Fibroblast of skin of scalp (primary cell): ENCODE measurements around the gene HIBADH.
"Not testable (repeated sequence)": the region's sequence is repeated elsewhere in the genome, so short reads cannot be mapped to it uniquely, and the experiment has no call there.

Experiments used
- DNase-seq: peaks from one replicate; pipeline ENCODE4 v3.0.0-alpha.2; 2013

HIBADH gene

DNA sequence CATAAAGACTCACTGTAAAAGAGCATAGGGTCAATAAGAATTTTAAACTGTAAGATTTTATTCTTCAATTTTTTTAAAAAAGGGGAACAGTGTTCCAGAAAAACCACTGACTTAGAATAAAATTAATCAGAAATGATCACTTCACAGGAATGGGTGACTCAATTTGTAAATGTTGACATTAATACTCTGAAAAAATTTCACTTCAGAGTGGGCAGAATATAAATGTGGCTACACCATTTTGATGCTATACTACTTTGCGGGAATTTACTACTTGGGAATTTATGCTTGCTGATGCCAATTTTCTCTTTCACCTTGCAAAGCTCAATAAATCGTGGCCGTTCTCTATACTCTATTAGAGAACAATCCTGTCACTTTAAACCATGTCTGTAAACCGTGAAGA lies 126.9 kb downstream of the HIBADH start:
- peak; percentile 5 for DNase-seq

DNA sequence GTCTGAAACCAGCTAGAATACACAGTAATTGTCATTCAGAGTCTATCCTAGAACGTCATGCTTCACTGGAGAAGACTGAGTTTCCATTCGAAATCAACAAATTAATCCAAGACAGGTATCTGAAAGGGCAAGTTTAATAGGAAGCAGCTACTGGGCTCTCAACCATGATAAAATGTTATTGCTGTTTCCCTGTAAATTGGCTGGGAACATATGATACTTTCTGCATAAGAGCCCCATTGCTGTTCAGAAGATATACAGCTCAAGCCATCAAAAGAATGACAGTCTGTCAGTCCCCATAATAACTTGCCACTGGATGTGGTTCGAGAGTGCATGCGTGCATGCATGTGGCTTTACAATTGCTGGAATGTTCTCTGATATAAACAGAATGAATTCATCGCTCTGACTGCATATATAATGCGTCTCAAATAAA lies 129.0 kb downstream of the HIBADH start:
- no peak for DNase-seq

DNA sequence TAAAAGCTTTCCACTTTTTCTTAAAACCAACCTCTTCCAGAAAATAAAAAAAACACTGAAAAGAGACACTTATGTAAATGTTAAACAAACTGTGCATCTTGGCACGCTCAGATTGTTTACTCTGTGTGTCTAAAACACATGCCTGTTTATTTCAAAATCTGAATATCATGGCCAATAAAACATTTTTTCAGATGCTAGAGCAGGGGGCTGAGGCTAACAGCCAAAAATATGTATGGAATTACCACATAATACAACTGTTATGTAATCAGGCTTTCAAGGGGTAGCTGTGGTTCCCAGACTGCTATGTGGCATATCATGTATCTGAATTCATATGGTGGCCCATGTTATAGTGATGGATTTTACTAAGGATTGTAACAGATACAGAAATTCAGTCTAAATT lies 130.4 kb downstream of the HIBADH start:
- DNase-seq: peak; percentile 63

DNA sequence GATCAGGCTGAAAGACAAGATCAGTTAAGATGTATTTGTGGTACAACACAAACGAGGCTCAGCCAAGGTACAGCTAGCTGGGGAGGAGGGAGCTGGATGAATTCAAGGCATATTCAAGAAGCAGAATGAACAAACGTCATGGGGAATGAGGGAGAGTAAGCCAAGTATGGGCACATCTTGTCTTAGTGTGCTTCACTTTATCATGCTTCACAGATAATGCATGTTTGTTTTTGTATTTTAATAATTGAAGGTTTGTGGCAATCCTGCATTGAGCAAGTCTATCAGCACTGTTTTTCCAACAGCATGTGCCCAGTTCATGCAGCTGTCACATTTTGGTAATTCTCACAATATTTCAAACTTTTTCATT lies 135.4 kb downstream of the HIBADH start:
- no peak for DNase-seq

DNA sequence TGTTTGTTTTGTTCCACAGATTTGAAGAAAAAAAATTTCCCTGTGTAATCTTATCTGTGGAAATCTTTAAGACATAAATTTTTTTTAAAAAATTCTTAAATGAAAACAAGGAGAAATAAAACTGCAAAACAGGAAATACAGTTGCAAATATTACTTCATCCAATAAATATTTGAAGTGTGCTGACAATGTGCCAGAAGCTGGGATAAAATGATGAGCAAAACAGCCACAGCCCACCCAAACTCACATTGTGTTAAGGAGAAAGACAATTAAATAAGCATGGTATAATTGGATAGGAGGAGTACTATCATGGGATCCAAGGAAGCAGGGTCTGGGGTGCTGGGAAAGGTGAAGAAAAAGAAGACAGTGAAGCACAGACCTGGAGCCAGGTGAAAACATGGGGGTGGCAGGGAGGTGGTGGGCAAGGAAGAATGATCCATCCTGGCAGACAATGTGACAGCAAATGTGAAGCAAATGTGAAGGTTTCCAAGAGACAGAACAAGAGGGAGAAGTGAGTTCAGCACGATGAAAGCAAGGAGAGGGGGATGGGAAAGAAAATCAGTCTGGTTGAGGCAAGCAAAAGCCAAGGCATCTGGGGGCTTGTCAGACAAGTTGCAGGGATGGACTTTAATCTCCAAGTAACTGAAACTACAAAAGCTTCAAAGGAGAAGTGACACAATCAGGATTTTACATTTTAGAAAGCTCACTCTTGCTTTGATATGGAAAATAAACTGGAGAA lies 135.9 kb downstream of the HIBADH start:
- DNase-seq: no peak

DNA sequence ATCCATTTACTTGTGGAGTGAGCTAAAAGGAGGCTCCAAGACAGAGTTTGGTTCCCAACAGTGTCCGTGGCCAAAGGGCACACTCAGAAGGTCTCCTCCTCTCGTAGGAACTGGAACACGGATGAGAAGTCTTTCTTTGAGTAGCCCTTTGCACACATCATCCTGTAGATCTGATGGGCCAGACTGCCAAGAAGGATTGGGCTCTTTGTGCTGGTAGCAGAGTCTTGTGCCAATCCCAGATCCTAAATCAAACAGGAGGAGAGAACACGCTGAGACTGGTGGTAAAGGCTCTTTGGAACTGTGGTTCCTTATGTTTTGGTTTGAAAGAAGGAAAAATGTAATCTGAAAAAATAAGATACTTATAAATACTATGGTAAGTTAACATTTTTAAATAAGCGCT lies 136.6 kb downstream of the HIBADH start:
- DNase-seq: no peak

DNA sequence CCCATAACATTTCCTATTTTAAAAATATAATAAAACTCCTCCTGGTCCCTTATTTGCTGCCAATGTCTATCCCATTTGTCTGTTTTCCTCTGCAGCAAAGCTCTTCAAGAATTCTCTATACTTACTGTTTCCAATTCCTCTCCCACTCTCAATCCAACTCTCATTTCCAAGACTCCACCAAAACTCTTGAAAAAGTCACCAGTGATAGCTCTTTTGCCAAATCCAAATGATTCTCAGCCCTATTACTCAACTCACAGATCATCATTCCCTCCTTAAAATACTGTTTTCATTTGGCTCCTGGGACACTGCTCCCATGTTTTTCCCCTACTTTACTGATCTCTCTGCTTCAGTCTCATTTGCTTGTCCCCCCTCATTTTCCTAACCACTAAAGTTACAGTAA lies 139.4 kb downstream of the HIBADH start:
- DNase-seq: no peak

DNA sequence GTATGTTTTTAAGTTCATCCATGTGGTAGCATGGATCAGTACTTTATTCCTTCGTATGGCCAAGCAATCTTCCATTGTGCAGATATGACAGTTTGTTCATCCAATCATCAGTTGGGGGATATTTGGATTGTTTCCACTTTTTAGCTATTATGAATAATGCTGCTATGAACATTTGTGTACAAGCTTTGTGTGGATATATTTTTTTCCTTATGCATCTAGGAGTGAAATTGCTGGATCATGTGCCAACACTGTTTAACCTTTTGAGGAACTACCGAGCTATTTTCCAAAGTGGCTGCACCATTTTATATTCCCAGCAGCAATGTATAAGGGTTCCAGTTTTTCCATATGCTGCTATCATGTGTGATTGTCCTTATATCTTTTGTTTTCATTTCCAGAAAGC lies 140.1 kb downstream of the HIBADH start:
- DNase-seq: no peak

DNA sequence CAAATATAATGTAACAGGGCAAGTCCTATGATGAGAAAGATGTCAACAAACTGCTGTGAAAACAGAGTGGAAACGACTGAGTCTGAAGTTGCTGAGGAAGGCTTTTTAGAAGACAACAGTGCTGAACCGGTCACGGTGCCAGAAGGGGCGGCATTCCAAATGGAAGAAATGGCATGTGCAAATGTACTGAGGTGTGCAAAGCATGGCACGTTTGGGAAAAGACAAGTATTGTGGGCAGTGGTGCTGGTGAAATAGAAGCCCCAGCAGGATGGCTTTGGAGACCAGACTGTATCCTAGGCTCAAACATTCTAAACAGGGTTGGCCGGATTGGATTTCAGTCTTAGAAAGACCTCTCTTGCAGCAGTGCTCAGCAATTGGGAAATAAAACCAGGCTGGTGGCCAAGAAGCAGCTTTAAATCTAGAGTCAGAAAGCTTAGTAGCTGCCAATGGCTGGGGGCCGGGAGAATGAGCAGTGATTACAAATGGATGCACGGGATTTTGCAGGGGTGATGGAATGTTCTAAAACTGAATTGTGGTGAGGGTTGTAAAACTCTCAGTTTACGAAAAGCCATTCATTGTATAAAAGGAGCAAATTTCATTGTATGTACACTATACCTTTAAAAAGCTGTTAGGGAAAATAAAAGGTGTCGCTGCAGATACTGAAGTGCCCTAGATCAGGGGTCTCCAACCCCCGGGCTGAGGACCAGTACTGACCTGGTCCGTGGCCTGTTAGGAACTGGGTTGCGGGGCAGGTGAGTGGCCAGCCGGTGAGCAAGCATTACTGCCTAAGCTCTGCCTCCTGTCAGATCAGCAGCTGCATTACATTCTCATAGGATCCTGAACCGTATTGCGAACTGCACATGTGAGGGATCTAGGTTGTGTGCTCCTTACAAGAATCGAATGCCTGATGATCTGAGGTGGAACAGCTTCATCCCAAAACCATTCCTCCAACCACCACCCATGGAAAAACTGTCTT lies 141.6 kb downstream of the HIBADH start:
- DNase-seq: peak; percentile 23

DNA sequence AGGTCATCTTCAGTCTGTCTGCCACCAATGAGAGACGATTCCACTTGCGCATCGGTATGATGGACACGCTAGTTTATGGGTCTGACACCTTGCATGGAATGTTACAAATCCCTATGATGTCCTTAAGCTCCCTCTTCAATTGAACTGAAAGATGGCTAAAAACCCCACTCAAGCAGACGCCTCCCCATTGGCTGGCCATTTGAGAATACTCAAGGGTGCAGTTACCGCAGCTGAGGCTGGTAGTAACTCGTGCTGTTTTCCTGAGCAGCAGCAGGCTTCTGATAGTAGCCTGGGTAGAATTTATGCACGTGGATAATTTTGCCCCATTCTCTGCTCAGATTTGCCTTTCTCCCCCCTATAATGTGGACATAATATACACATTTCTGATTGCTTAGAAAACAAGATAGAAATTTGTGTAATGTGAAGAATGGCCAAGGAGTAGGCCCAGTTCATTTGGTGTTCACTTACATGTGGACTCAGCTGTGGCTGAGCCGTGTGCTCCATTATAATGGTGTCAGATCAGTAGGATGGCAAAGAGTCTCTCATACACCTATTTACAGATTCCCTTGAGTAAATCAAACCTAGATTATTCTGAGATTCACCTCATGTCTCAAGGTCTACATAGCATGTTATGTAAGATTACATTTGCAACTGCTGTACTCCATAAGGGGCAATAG lies 142.8 kb downstream of the HIBADH start:
- DNase-seq: no peak

DNA sequence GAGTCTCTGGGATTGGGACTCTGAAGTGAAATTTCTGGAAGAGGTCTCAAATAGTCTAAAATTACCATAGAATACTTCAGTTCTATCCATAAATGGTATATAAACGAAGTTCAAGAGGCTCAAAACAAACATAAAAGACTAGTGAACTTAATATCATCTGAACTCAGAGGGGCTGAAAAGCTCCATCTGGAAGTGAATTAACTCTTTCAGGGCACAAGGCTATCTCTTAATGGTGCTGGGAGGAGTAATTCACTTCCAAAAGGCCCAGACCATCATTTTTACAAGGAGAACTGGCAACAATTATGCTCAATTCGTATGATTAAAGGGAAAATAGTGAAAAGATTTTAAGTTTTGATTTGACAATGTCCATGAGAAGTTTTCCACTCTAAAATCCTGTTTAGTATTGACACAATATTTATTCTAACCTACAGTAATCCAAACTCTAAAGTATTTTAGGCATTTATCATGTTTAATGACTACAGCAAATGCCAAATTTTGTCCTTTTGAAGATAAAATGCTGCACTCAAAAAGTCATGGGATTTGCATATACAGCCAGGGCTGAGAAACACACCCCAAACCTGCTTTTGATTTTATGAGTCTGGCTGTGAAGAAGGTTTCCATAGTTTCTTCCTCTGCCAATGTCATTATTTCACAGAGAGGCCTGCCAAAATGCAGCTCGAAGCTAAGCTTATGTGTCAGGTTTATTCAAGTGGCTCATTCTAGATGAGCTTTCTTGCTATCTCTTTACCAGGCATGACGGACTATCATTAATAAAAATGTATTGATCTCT lies 143.9 kb downstream of the HIBADH start:
- DNase-seq: no peak

DNA sequence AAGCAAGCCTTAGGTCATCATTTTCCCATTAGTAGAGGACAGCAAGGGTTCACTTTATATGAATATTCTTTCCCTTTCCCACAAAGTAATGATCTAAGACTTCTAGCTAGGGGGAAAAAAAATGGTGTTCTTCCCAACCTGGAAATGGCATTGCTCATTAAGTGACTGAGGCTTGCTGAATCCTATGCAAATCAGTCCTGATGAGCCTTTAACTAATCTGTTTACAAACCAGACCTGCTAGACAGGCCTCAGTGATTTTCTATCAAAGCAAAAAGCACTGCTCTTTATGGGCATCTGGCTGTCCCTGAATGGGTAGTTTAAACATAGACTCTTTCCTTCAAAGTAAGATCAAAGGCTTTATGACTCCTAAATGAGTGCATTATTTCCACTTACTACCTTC lies 146.3 kb downstream of the HIBADH start:
- no peak for DNase-seq

DNA sequence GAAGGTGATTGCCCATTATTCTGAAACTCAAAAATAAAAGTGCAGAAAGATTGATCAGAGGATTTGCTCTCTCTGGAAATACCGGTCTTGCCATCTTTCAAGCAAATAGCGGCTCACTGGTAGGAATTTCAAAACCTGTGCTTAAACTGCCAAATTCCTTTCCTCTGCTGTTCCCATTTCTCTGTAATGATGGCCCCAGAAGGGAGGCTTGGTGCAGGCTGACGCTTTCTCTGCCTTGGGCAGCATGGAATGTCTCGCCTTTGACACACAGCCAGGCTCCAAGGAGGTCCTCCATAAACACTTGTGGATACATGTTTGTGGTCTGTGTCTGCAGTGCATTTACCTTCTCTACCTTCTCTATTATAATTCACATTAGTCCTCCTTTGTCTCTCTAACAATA lies 146.8 kb downstream of the HIBADH start:
- peak; percentile 3 for DNase-seq

DNA sequence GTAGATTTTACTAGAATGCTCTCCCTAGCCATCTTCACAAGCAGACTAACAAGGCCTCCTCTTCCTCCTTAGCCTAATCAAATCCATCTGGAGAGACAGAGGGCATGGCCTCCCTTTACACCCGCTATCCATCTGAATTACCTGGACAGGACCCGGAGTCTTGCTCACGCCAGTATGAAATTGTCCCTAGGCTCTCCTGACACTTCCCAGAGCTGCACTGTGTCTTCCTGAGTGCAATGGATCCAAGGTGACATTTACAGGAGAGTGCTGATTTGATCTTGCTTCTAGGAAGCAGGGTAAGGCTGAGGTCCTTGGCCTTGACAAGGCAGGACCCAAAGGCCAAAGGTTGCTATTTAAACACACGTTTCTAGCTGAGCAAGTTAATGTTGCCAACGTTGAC lies 147.8 kb downstream of the HIBADH start:
- DNase-seq: no peak

DNA sequence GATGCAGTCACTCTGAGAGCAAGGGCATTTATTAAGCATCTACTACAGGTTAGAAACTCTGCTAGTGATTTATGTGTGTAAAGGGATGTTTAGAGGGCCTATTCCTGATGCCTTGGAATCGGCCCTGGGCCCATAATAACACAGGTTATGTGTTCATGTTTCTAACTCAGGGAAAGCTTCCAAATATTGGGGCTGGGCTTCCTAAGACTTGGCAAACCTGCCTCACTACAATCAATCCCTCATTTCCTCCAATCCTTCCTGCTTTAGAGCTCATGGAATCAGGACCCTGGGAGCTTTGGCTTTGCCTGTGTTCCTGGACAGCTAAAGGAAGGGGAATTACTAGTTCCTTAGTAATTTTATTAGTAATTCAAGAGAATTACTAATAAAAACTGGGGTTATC lies 148.8 kb downstream of the HIBADH start:
- DNase-seq: no peak

DNA sequence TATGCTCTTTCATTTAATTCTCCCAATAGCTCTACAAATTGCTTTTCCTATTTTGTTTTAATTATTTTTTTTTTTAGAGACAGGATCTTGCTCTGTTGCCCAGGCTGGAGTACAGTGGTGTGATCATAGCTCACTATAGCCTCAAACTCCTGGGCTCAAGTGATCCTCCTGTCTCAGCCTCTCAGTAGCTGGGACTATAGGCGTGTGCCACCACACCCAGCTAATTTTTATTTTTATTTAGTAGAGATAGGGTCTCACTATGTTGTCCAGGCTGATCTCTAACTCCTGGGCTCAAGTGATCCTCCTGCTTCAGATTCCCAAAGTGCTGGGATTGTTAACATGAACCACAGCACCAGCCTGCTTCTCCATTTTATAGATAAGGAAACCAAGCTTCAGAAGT lies 151.3 kb downstream of the HIBADH start:
- DNase-seq: not testable (repeated sequence)

DNA sequence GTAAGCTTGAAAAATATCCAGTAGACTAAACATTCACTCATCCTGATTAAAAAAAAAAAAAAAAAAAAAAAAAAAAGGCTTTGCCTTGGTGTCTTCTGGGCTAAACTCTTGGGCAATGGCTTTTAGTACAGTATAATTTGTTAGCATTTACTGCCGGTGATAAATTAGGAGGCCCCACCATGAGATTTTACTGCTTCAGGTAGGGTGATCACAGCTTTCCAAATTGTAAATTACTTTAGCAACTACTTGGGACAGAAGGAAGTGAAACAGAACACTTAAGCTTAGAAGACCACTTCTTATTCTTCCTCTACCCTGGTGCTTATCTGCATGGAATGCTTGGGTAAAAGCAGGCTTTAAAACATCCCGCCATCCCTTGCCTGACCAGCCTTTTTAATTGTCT lies 152.1 kb downstream of the HIBADH start:
- no peak for DNase-seq

DNA sequence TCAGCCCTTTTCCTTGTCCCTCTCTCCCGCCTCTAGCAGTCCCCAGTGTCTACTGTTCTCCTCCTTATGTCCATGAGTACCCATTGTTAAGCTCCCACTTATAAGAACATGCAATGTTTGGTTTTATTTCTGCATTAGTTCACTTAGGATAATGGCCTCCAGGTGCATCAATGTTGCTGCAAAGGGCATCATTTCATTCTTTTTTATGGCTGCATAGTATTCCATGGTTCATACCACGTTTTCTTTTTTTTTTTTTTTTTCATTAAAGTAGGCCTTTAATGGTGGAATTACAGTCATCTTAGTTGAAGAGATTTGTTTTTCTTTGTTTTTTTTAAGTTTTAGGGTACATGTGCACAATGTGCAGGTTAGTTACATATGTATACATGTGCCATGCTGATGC lies 160.8 kb downstream of the HIBADH start:
- DNase-seq: not testable (repeated sequence)

DNA sequence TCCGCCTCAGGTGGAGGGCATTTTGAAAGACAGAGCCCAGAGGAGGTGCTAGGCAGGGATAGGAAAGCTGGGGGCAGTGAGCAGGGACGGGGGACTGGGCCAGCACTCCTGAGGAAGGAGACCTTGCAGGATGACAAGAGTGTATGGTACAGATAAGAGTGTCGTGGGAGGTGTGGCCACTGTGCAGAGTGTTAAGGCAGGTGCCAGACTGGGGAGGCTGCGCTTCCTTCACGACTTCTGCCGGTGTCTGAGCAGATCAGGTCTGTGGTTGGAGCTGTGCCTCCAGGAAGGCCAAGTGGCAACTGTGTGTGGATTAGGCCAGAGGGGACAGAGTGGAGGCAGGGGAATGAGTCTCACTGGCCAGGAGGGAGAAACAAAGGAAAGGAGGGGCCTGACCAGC lies 161.7 kb downstream of the HIBADH start:
- no peak for DNase-seq

DNA sequence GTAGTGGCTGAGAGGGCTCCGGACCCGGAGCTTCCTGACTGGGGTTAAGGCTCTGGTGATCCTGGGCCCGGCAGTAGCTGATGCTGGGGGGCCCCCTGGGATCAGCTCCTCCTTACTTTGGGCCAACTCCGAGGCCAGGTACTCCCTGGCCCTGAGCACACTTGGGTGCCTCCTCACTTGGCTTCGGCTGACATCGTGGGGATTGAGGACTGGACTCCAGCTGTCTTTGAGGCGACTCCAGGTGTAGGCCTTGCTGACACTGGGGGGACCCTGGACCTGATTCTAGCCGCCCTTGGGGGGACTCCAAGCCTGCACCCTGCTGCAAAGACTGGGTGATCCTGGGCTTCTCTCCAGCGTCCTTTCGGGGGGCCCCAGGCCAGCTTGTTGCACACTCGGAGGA lies 170.5 kb downstream of the HIBADH start:
- no peak for DNase-seq

DNA sequence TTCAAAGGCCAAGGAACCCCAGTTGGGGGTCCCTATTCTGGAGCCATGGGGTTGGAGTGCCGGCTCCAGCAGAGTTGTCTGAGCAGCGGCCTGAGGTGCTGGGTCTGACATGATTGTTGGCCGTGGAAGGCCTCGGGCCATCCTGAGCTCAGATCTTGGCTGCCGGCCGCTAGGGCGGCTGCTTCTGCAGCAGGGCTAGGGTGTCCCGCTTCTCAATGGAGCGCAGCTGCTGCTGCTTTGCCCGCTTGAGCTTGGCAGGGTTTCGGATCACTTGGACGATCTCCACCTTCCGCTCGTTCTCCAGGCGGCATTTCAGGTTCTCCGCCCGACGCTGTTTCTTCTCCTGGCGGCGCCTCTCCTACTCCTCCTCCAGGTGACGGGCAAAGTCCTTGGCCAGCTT lies 171.1 kb downstream of the HIBADH start:
- no peak for DNase-seq

DNA sequence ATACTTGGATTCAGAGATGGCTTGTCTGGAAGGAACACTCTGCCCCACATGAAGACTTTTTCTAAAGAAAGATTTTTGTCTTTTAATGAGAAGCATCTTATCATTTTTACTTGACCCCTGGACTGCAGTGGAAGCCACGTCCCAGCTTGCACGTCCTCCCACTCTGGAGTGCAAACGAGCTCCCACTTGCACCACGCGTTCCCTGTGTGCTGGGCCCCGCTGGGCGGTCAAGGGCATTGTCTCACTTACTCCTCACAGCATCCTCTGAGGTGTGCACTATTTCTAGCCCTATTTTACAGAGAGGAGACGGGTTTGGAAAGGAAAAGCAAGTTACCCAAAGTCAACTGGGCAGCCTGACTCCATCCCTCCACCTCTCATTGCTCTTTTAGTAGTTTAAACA lies 175.2 kb downstream of the HIBADH start:
- no peak for DNase-seq

DNA sequence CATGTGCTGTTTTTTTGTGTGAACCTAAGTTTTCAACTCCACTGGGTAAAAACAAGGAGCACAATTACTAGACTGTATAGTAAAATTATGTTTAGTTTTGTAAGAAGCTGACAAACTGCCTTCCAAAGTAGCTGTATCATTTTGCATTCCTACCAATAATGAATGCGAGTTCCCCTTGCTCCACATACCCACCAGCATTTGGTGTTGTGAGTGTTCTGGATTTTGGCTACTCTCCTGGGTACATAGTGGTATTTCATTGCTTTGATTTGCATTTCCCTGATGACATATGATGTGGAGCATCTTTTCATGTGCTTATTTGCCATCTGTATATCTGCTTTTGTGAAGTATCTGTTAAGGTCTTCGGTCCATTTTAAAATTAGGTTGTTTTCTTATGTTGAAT lies 178.2 kb downstream of the HIBADH start:
- DNase-seq: no peak
